Measurements from ENCODE around the gene RPS4Y2.

The RPS4Y2 gene

GRCh38 chrY:20755808-20756207 is at the start of gene RPS4Y2:
Gene RPS4Y2, plus strand, starts transcription at chrY:20756108. Its CDS starts 56 bp downstream, at chrY:20756164.
- DNase-seq (ENCODE audit: low read depth in 2 of 2), result no peak

GRCh38 chrY:20714391-20714790 is 41.5 kb upstream of the RPS4Y2 start:
- peak; percentile 1 to 18 for DNase-seq (ENCODE audit: low read depth in 2 of 2)

GRCh38 chrY:20726184-20726907 is 29.6 kb upstream of the RPS4Y2 start:
- DNase-seq (ENCODE audit: low read depth in 2 of 2), result no peak

- no peak for DNase-seq (ENCODE audit: low read depth in 2 of 2)
These were observed 20.7 kb upstream of the RPS4Y2 start for GRCh38 chrY:20735200-20735599.

GRCh38 chrY:20739806-20740205 is 16.1 kb upstream of the RPS4Y2 start:
- no peak for DNase-seq (ENCODE audit: low read depth in 2 of 2)

GRCh38 chrY:20740609-20741008 is 15.3 kb upstream of the RPS4Y2 start:
- DNase-seq (ENCODE audit: low read depth in 2 of 2), result peak in 1 of 2 donors; percentile 6

GRCh38 chrY:20745060-20745459 is 10.8 kb upstream of the RPS4Y2 start:
- peak; percentile 9 to 14 for DNase-seq (ENCODE audit: low read depth in 2 of 2)

- DNase-seq (ENCODE audit: low read depth in 2 of 2), result no peak
These were observed 9.0 kb upstream of the RPS4Y2 start for GRCh38 chrY:20746919-20747318.

- no peak for DNase-seq (ENCODE audit: low read depth in 2 of 2)
These were observed 8.0 kb downstream of the RPS4Y2 start for GRCh38 chrY:20763869-20764268.

- no peak for DNase-seq (ENCODE audit: low read depth in 2 of 2)
These were observed 9.2 kb downstream of the RPS4Y2 start for GRCh38 chrY:20765117-20765516.

GRCh38 chrY:20770755-20771154 is 14.8 kb downstream of the RPS4Y2 start:
- no peak for DNase-seq (ENCODE audit: low read depth in 2 of 2)

- DNase-seq (ENCODE audit: low read depth in 2 of 2), result no peak
These were observed 20.2 kb downstream of the RPS4Y2 start for GRCh38 chrY:20776104-20776503.

- DNase-seq (ENCODE audit: low read depth in 2 of 2), result no peak
These were observed 24.3 kb downstream of the RPS4Y2 start for GRCh38 chrY:20780104-20780654.

GRCh38 chrY:20780776-20781175 is 24.9 kb downstream of the RPS4Y2 start:
- no peak for DNase-seq (ENCODE audit: low read depth in 2 of 2)

- DNase-seq (ENCODE audit: low read depth in 2 of 2), result no peak
These were observed 25.5 kb downstream of the RPS4Y2 start for GRCh38 chrY:20781408-20781807.

GRCh38 chrY:20784965-20785364 is 29.1 kb downstream of the RPS4Y2 start:
- no peak for DNase-seq (ENCODE audit: low read depth in 2 of 2)

GRCh38 chrY:20787076-20787475 is 31.2 kb downstream of the RPS4Y2 start:
- DNase-seq (ENCODE audit: low read depth in 2 of 2), result no peak

GRCh38 chrY:20798351-20799049 is 42.6 kb downstream of the RPS4Y2 start:
- no peak for DNase-seq (ENCODE audit: low read depth in 2 of 2)

GRCh38 chrY:20802659-20803058 is 46.8 kb downstream of the RPS4Y2 start:
- no peak for DNase-seq (ENCODE audit: low read depth in 2 of 2)

- DNase-seq (ENCODE audit: low read depth in 2 of 2), result no peak
These were observed 50.3 kb downstream of the RPS4Y2 start for GRCh38 chrY:20806243-20806642.

- no peak for DNase-seq (ENCODE audit: low read depth in 2 of 2)
These were observed 57.6 kb downstream of the RPS4Y2 start for GRCh38 chrY:20813459-20813858.

- no peak for DNase-seq (ENCODE audit: low read depth in 2 of 2)
These were observed 58.9 kb downstream of the RPS4Y2 start for GRCh38 chrY:20814794-20815193.

- no peak for DNase-seq (ENCODE audit: low read depth in 2 of 2)
These were observed 61.2 kb downstream of the RPS4Y2 start for GRCh38 chrY:20817067-20817466.

All from stimulated activated CD4-positive, alpha-beta T cell treated with anti-CD3 and anti-CD28 coated beads, Interleukin-4, amount 100 ng/mL, for 48 hours (primary cell).